Measurements from ENCODE around the gene SAPCD2.

SAPCD2 gene

GRCh38 chr9:137034709-137035506 is 35.4 kb downstream of the SAPCD2 start:
- in situ Hi-C loops (cut with HindIII; ENCODE audit: low sequenced_read_pairs) = loop anchor here (25.0 kb wide), 1 partner anchor 223 kb away; the partner anchor contains the start of gene RABL6

- in situ Hi-C loops (cut with HindIII; ENCODE audit: low sequenced_read_pairs) = loop anchor here (25.0 kb wide), 1 partner anchor 222 kb away; the partner anchor contains the start of gene RABL6
Observed at GRCh38 chr9:137034039-137034708, 36.2 kb downstream of the SAPCD2 start.

GRCh38 chr9:137033481-137033880 is 36.9 kb downstream of the SAPCD2 start:
- in situ Hi-C loops (cut with HindIII; ENCODE audit: low sequenced_read_pairs) = loop anchor here (25.0 kb wide), 1 partner anchor 221 kb away; the partner anchor contains the start of gene RABL6

GRCh38 chr9:137032858-137033257 is 37.5 kb downstream of the SAPCD2 start:
- in situ Hi-C loops (cut with HindIII; ENCODE audit: low sequenced_read_pairs) = loop anchor here (25.0 kb wide), 1 partner anchor 221 kb away; the partner anchor contains the start of gene RABL6

- in situ Hi-C loops (cut with HindIII; ENCODE audit: low sequenced_read_pairs) = loop anchor here (25.0 kb wide), 1 partner anchor 220 kb away; the partner anchor contains the start of gene RABL6
Observed at GRCh38 chr9:137031904-137032640, 38.3 kb downstream of the SAPCD2 start, which contains the start of gene FUT7. FUT7 (minus strand) TSS chr9:137032088; CDS start chr9:137031991, 97 bp downstream.

- in situ Hi-C loops (cut with HindIII; ENCODE audit: low sequenced_read_pairs) = loop anchor here (25.0 kb wide), 1 partner anchor 219 kb away; the partner anchor contains the start of gene RABL6
Observed at GRCh38 chr9:137030538-137031527, 39.5 kb downstream of the SAPCD2 start.

GRCh38 chr9:137030006-137030405 is 40.4 kb downstream of the SAPCD2 start:
- in situ Hi-C loops (cut with HindIII; ENCODE audit: low sequenced_read_pairs) = loop anchor here (25.0 kb wide), 1 partner anchor 218 kb away; the partner anchor contains the start of gene RABL6

- in situ Hi-C loops (cut with HindIII; ENCODE audit: low sequenced_read_pairs) = loop anchor here (25.0 kb wide), 1 partner anchor 217 kb away; the partner anchor contains the start of gene RABL6
Observed at GRCh38 chr9:137029058-137029936, 41.1 kb downstream of the SAPCD2 start.

GRCh38 chr9:137028263-137029057 is 41.9 kb downstream of the SAPCD2 start:
- in situ Hi-C loops (cut with HindIII; ENCODE audit: low sequenced_read_pairs) = loop anchor here (25.0 kb wide), 1 partner anchor 216 kb away; the partner anchor contains the start of gene RABL6

- in situ Hi-C loops (cut with HindIII; ENCODE audit: low sequenced_read_pairs) = loop anchor here (25.0 kb wide), 1 partner anchor 215 kb away; the partner anchor contains the start of gene RABL6
Observed at GRCh38 chr9:137027369-137028262, 42.7 kb downstream of the SAPCD2 start, which contains the start of gene ABCA2. ABCA2 (minus strand) TSS chr9:137028237; CDS start chr9:137028140, 97 bp downstream.

GRCh38 chr9:137026828-137027227 is 43.5 kb downstream of the SAPCD2 start:
- in situ Hi-C loops (cut with HindIII; ENCODE audit: low sequenced_read_pairs) = loop anchor here (25.0 kb wide), 1 partner anchor 215 kb away; the partner anchor contains the start of gene RABL6

- in situ Hi-C loops (cut with HindIII; ENCODE audit: low sequenced_read_pairs) = loop anchor here (25.0 kb wide), 1 partner anchor 214 kb away; the partner anchor contains the start of gene RABL6
Observed at GRCh38 chr9:137026384-137026783, 44.0 kb downstream of the SAPCD2 start.

GRCh38 chr9:137025517-137025966 is 44.8 kb downstream of the SAPCD2 start:
- in situ Hi-C loops (cut with HindIII; ENCODE audit: low sequenced_read_pairs) = loop anchor here (25.0 kb wide), 1 partner anchor 213 kb away; the partner anchor contains the start of gene RABL6

GRCh38 chr9:137023583-137023991 is 46.8 kb downstream of the SAPCD2 start:
- in situ Hi-C loops (cut with HindIII; ENCODE audit: low sequenced_read_pairs) = no loop called here

- in situ Hi-C loops (cut with HindIII; ENCODE audit: low sequenced_read_pairs) = no loop called here
Observed at GRCh38 chr9:137023157-137023556, 47.2 kb downstream of the SAPCD2 start.

GRCh38 chr9:137022662-137023008 is 47.7 kb downstream of the SAPCD2 start:
- in situ Hi-C loops (cut with HindIII; ENCODE audit: low sequenced_read_pairs) = no loop called here
